Measurements from ENCODE around the gene SMYD1. TPM values are rescaled to one million over a fixed set of nuclear protein-coding genes. Genes with fewer than 3 reads are reported as not detected.

The SMYD1 gene
- total and polyA plus RNA-seq, 2 donors (not counting 3 experiments of a cell fraction or from before 2014, with no cell fraction given), result not detected

DNA sequence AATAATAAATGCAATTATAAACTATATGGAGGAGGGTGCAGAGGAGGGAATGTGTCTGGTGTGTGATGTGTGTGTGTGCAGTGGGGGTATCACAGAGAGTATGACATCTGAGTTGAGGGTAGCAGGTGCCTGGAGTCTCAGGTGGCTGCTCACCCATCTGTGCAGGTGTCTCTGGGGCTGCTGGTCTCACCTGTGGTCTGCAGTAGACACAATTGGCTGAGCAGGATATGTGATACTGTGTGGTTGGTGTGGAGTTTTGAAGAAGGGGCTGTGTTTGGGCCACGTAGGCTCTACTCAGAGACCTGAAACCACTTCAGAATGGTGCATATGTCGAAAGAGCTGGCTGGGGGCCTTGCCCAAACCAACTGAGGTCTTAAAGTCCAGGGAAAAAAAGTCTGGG, 43.2 kb downstream of the SMYD1 start:
- Histone ChIP-seq H3K9me1 (replicated peaks; ENCODE audit: control insufficient read depth, extremely low read depth, insufficient read depth, low read length) (no peaks in the 10 kb centered on the region), H3K4me3 (replicated peaks in 1 of 3; ENCODE audit: insufficient read depth in 1 of 3, low read depth in 1 of 3, low read length in 3 of 3) (no peak overlapping the region), H3K4me2 (ENCODE audit: insufficient read depth, low read length) (no peak overlapping the region), H4K20me1 (replicated peaks; ENCODE audit: control insufficient read depth, extremely low read depth, insufficient read depth, low read length) (no peaks in the 10 kb centered on the region), H3K27me3 (ENCODE audit: control insufficient read depth in 2 of 2, insufficient read depth in 2 of 2, low read length in 2 of 2) (no peaks in the 10 kb centered on the region), H3K27ac (ENCODE audit: insufficient read depth, low read depth, low read length) (no peak overlapping the region), H3K4me1 (ENCODE audit: control insufficient read depth, extremely low read depth, insufficient read depth, low read length) (no peaks in the 10 kb centered on the region), H3K9me3 (replicated peaks; ENCODE audit: control insufficient read depth, insufficient read depth, low read length) (no peaks in the 10 kb centered on the region), H3K79me2 (ENCODE audit: control insufficient read depth, insufficient read depth, low read length) (no peaks in the 10 kb centered on the region), H3K36me3 (ENCODE audit: control insufficient read depth in 2 of 2, extremely low read depth in 1 of 2, insufficient read depth in 2 of 2, low read length in 2 of 2) (no peaks in the 10 kb centered on the region), H2AFZ (ENCODE audit: low read depth, low read length) (no peak overlapping the region), H3K9ac (replicated peaks; ENCODE audit: extremely low read depth, insufficient read depth, low read length) (no peak overlapping the region)
- CTCF ChIA-PET, result no interaction called here
- POLR2A ChIA-PET, result no interaction called here
- intact Hi-C loops (cut with micrococcal nuclease), result no loop called here
- no peak for FAIRE-seq
- TF ChIP-seq POLR2A (IDR thresholded peaks at IDR 0.05; ENCODE audit: low read depth, low read length) (no peak), JUN (IDR thresholded peaks at IDR 0.05; ENCODE audit: borderline replicate concordance, insufficient read depth, insufficient read length, low read depth) (no peak), EZH2 (IDR thresholded peaks at IDR 0.05; ENCODE audit: borderline replicate concordance, low read depth, low read length, severe bottlenecking) (no peak), FOS (IDR thresholded peaks at IDR 0.05; ENCODE audit: borderline replicate concordance, insufficient read depth, low read length) (no peak), GATA2 (IDR thresholded peaks at IDR 0.05; ENCODE audit: insufficient read depth, insufficient read length, low read depth, low read length) (no peak), MAX (IDR thresholded peaks at IDR 0.05; ENCODE audit: insufficient read depth, insufficient read length) (no peak), MYC (IDR thresholded peaks at IDR 0.05; ENCODE audit: low read depth, low read length) (no peak)
- dilution Hi-C loops (cut with MboI; ENCODE audit: extremely low pct_ligation_motif_present, low sequenced_read_pairs), result no loop called here
- no peak for DNase-seq (ENCODE audit: low read depth, low spot score)
- BruUV-seq (replicated peaks), result no TSS peak

- dilution Hi-C loops (cut with MboI; ENCODE audit: extremely low pct_ligation_motif_present, low sequenced_read_pairs), result no loop called here
- DNase-seq (ENCODE audit: low read depth, low spot score) (no peak), FAIRE-seq (no peak)
- ChIA-PET POLR2A (no interaction called here), CTCF (interaction anchor here (0.7 kb wide), 1 partner anchor 17 kb away, joined by 3 read pairs; no protein-coding TSS in a partner anchor)
- no peak overlapping the region for H2AFZ ChIP-seq (ENCODE audit: low read depth, low read length)
- H3K9me3 ChIP-seq (replicated peaks; ENCODE audit: control insufficient read depth, insufficient read depth, low read length), result no peaks in the 10 kb centered on the region
- H3K9me1 ChIP-seq (replicated peaks; ENCODE audit: control insufficient read depth, extremely low read depth, insufficient read depth, low read length), result no peaks in the 10 kb centered on the region
- no peaks in the 10 kb centered on the region for H3K27me3 ChIP-seq (ENCODE audit: control insufficient read depth in 2 of 2, insufficient read depth in 2 of 2, low read length in 2 of 2)
- no peak overlapping the region for H3K4me2 ChIP-seq (ENCODE audit: insufficient read depth, low read length)
- no peak overlapping the region for H3K9ac ChIP-seq (replicated peaks; ENCODE audit: extremely low read depth, insufficient read depth, low read length)
- H3K4me1 ChIP-seq (ENCODE audit: control insufficient read depth, extremely low read depth, insufficient read depth, low read length), result no peaks in the 10 kb centered on the region
- no TSS peak for BruUV-seq (replicated peaks)
- H3K36me3 ChIP-seq (ENCODE audit: control insufficient read depth in 2 of 2, extremely low read depth in 1 of 2, insufficient read depth in 2 of 2, low read length in 2 of 2), result no peaks in the 10 kb centered on the region
- no peak overlapping the region for H3K27ac ChIP-seq (ENCODE audit: insufficient read depth, low read depth, low read length)
- no peaks in the 10 kb centered on the region for H4K20me1 ChIP-seq (replicated peaks; ENCODE audit: control insufficient read depth, extremely low read depth, insufficient read depth, low read length)
- no peak overlapping the region for H3K4me3 ChIP-seq (replicated peaks in 1 of 3; ENCODE audit: insufficient read depth in 1 of 3, low read depth in 1 of 3, low read length in 3 of 3)
- TF ChIP-seq POLR2A (IDR thresholded peaks at IDR 0.05; ENCODE audit: low read depth, low read length) (no peak), MYC (IDR thresholded peaks at IDR 0.05; ENCODE audit: low read depth, low read length) (no peak), MAX (IDR thresholded peaks at IDR 0.05; ENCODE audit: insufficient read depth, insufficient read length) (no peak), GATA2 (IDR thresholded peaks at IDR 0.05; ENCODE audit: insufficient read depth, insufficient read length, low read depth, low read length) (no peak), FOS (IDR thresholded peaks at IDR 0.05; ENCODE audit: borderline replicate concordance, insufficient read depth, low read length) (no peak), POLR2AphosphoS5 (IDR thresholded peaks at IDR 0.05; ENCODE audit: insufficient read depth, low read depth, low read length) (no peak), EZH2 (IDR thresholded peaks at IDR 0.05; ENCODE audit: borderline replicate concordance, low read depth, low read length, severe bottlenecking) (no peak), JUN (IDR thresholded peaks at IDR 0.05; ENCODE audit: borderline replicate concordance, insufficient read depth, insufficient read length, low read depth) (no peak)
- TF ChIP-seq, protein P1, sequence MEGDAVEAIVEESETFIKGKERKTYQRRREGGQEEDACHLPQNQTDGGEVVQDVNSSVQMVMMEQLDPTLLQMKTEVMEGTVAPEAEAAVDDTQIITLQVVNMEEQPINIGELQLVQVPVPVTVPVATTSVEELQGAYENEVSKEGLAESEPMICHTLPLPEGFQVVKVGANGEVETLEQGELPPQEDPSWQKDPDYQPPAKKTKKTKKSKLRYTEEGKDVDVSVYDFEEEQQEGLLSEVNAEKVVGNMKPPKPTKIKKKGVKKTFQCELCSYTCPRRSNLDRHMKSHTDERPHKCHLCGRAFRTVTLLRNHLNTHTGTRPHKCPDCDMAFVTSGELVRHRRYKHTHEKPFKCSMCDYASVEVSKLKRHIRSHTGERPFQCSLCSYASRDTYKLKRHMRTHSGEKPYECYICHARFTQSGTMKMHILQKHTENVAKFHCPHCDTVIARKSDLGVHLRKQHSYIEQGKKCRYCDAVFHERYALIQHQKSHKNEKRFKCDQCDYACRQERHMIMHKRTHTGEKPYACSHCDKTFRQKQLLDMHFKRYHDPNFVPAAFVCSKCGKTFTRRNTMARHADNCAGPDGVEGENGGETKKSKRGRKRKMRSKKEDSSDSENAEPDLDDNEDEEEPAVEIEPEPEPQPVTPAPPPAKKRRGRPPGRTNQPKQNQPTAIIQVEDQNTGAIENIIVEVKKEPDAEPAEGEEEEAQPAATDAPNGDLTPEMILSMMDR (IDR thresholded peaks at IDR 0.05; ENCODE audit: extremely low read depth in 1 of 2, insufficient read depth in 1 of 2, low read depth in 1 of 2, low read length in 2 of 2), result no peak
- intact Hi-C loops (cut with micrococcal nuclease), result no loop called here
- no peaks in the 10 kb centered on the region for H3K79me2 ChIP-seq (ENCODE audit: control insufficient read depth, insufficient read depth, low read length)
Observed at GRCh38 chr2:88113069-88113468, 45.4 kb downstream of the SMYD1 start.
